ENCODE data around the gene TYW1B.
"Not testable (repeated sequence)": the region's sequence is repeated elsewhere in the genome, so short reads cannot be mapped to it uniquely, and the experiment has no call there.

Gene TYW1B

GRCh38 chr7:72751978-72752377 is 76.0 kb downstream of the TYW1B start:
- DNase-seq = no peak

GRCh38 chr7:72751378-72751777 is 76.6 kb downstream of the TYW1B start:
- no peak for DNase-seq

- DNase-seq = not testable (repeated sequence)
Observed at GRCh38 chr7:72748649-72749048, 79.4 kb downstream of the TYW1B start.

GRCh38 chr7:72744244-72744926 is 83.6 kb downstream of the TYW1B start:
- not testable (repeated sequence) for DNase-seq

GRCh38 chr7:72743801-72744200 is 84.2 kb downstream of the TYW1B start:
- DNase-seq = not testable (repeated sequence)

GRCh38 chr7:72739716-72740115 is 88.3 kb downstream of the TYW1B start:
- DNase-seq = not testable (repeated sequence)

GRCh38 chr7:72735855-72736254 is 92.1 kb downstream of the TYW1B start:
- DNase-seq = not testable (repeated sequence)

GRCh38 chr7:72730815-72731214 is 97.2 kb downstream of the TYW1B start:
- not testable (repeated sequence) for DNase-seq

- DNase-seq = not testable (repeated sequence)
Observed at GRCh38 chr7:72730384-72730783, 97.6 kb downstream of the TYW1B start.

- DNase-seq = not testable (repeated sequence)
Observed at GRCh38 chr7:72729130-72729529, 98.9 kb downstream of the TYW1B start.

GRCh38 chr7:72722694-72723093 is 105.3 kb downstream of the TYW1B start:
- DNase-seq = not testable (repeated sequence)

GRCh38 chr7:72720890-72721289 is 107.1 kb downstream of the TYW1B start:
- DNase-seq = not testable (repeated sequence)

- not testable (repeated sequence) for DNase-seq
Observed at GRCh38 chr7:72717252-72717774, 110.7 kb downstream of the TYW1B start.

- DNase-seq = not testable (repeated sequence)
Observed at GRCh38 chr7:72711927-72712326, 116.1 kb downstream of the TYW1B start.

GRCh38 chr7:72710983-72711382 is 117.0 kb downstream of the TYW1B start:
- DNase-seq = no peak

- no peak for DNase-seq
Observed at GRCh38 chr7:72709909-72710308, 118.1 kb downstream of the TYW1B start.

GRCh38 chr7:72708371-72709050 is 119.5 kb downstream of the TYW1B start:
- not testable (repeated sequence) for DNase-seq

- no peak for DNase-seq
Observed at GRCh38 chr7:72706521-72706920, 121.5 kb downstream of the TYW1B start.

- not testable (repeated sequence) for DNase-seq
Observed at GRCh38 chr7:72705693-72706092, 122.3 kb downstream of the TYW1B start.

GRCh38 chr7:72704894-72705293 is 123.1 kb downstream of the TYW1B start:
- DNase-seq = no peak

- DNase-seq = not testable (repeated sequence)
Observed at GRCh38 chr7:72700548-72700947, 127.5 kb downstream of the TYW1B start.

GRCh38 chr7:72697066-72697465 is 130.9 kb downstream of the TYW1B start:
- not testable (repeated sequence) for DNase-seq

- not testable (repeated sequence) for DNase-seq
Observed at GRCh38 chr7:72696643-72697042, 131.4 kb downstream of the TYW1B start.

- DNase-seq = not testable (repeated sequence)
Observed at GRCh38 chr7:72695482-72695881, 132.5 kb downstream of the TYW1B start.

Measured in effector CD4-positive, alpha-beta T cell (primary cell).